Uterus (tissue), 4 donors: Measurements from ENCODE around the gene NCBP3. TPM values are rescaled to one million over a fixed set of nuclear protein-coding genes. Genes with fewer than 3 reads are reported as not detected.

Experiments used
- DNase-seq, 2 donors: peaks; one replicate each; pipeline ENCODE4 v3.0.0-alpha.2; 2019 to 2020
- H3K27ac ChIP-seq, 2 donors: fragments of 200-600 bp; sonication (generic); 1 replicate in 1 of 2; 2 replicates in 1 of 2; pipeline ENCODE4 v1.5.1; 2016 to 2018
- H3K27me3 ChIP-seq, 2 donors: fragments of 200-600 bp; sonication (generic); one replicate each; pipeline ENCODE4 v1.5.1; 2018 to 2019; ENCODE audit warnings: control low read depth in 1 of 2
- H3K36me3 ChIP-seq, 2 donors: fragments of 200-600 bp; sonication (generic); one replicate each; pipeline ENCODE4 v1.5.1; 2019; ENCODE audit warnings: control low read depth in 1 of 2
- H3K4me1 ChIP-seq, 2 donors: fragments of 200-600 bp; sonication (generic); one replicate each; pipeline ENCODE4 v1.5.1; 2018 to 2019; ENCODE audit warnings: control low read depth in 1 of 2
- H3K4me3 ChIP-seq, 2 donors: fragments of 200-600 bp; sonication (generic); 1 replicate in 1 of 2; 2 replicates in 1 of 2; pipeline ENCODE4 v1.5.1; 2018 to 2019; ENCODE audit warnings: mild to moderate bottlenecking in 1 of 2
- H3K9me3 ChIP-seq, 2 donors: fragments of 200-600 bp; sonication (generic); one replicate each; pipeline ENCODE4 v1.5.1; 2019; ENCODE audit warnings: control low read depth in 1 of 2
- CTCF ChIP-seq, 4 experiments: fragments of 200-600 bp in 2 of 4; fragments of 450-650 bp in 2 of 4; sonication (generic) in 2 of 4; IDR thresholded peaks; one replicate each; pipeline ENCODE4 v1.5.1; 2016 to 2019; ENCODE audit warnings: antibody characterized with exemption in 4 of 4, mild to moderate bottlenecking in 2 of 4, moderate library complexity in 1 of 4
- POLR2A ChIP-seq, 2 donors: fragments of 450-650 bp; IDR thresholded peaks; one replicate each; pipeline ENCODE4 v1.6.1; 2016; ENCODE audit warnings: antibody characterized with exemption in 2 of 2, mild to moderate bottlenecking in 1 of 2, moderate library complexity in 1 of 2
- intact Hi-C: fragments of 100-400 bp; cut with DNase I; formaldehyde crosslinking; loops from one replicate; pipeline ENCODE4 v1.15.1; 2023; ENCODE audit warnings: low total_unique reads
- total RNA-seq, 4 donors: library from RNA; depleted of rRNA in 3 of 4; stranded (reverse); fragments of >200 nt in 3 of 4; gene quantifications; one replicate each; pipeline versions ENCODE4 v1.1.0 to v1.2.4, GENCODE V29; 2014 to 2023
- donor health status: DM: yes; HTN: yes; CAD: no.

NCBP3 gene
- total RNA-seq, 4 donors from 2014 or later, result 16.5 to 46.7 (median 30.1) TPM

- DNase-seq, result no peak
- H3K27me3 ChIP-seq, result no peaks in the 10 kb centered on the region
- no peak overlapping the region for H3K27ac ChIP-seq
- H3K4me3 ChIP-seq, result no peak overlapping the region
- H3K4me1 ChIP-seq, result peaks cover 0 to 4% of the 10 kb centered on the region in 2 donors
- H3K36me3 ChIP-seq, result no peaks in the 10 kb centered on the region
- no peaks in the 10 kb centered on the region for H3K9me3 ChIP-seq
- TF ChIP-seq POLR2A (IDR thresholded peaks at IDR 0.05) (no peak), CTCF (IDR thresholded peaks at IDR 0.05) (no peak)
- intact Hi-C loops, result no loop called here
These were observed 36.2 kb upstream of the NCBP3 start for GRCh38 chr17:3882276-3882675.

GRCh38 chr17:3880983-3881382 is 34.9 kb upstream of the NCBP3 start:
- no peaks in the 10 kb centered on the region for H3K4me1 ChIP-seq
- intact Hi-C loops, result no loop called here
- TF ChIP-seq CTCF (IDR thresholded peaks at IDR 0.05) (no peak), POLR2A (IDR thresholded peaks at IDR 0.05) (no peak)
- H3K36me3 ChIP-seq, result no peaks in the 10 kb centered on the region
- no peak for DNase-seq
- no peak overlapping the region for H3K27ac ChIP-seq
- H3K9me3 ChIP-seq, result no peaks in the 10 kb centered on the region
- H3K27me3 ChIP-seq, result no peaks in the 10 kb centered on the region
- no peak overlapping the region for H3K4me3 ChIP-seq

GRCh38 chr17:3879591-3880417 is 33.8 kb upstream of the NCBP3 start:
- Histone ChIP-seq H3K4me1 (no peaks in the 10 kb centered on the region), H3K27me3 (no peaks in the 10 kb centered on the region), H3K9me3 (no peaks in the 10 kb centered on the region), H3K27ac (peak overlapping the region in 1 of 2 donors; percentile 15), H3K4me3 (no peak overlapping the region), H3K36me3 (no peaks in the 10 kb centered on the region)
- TF ChIP-seq POLR2A (IDR thresholded peaks at IDR 0.05), result no peak
- no peak for TF ChIP-seq CTCF (IDR thresholded peaks at IDR 0.05)
- no peak for DNase-seq
- intact Hi-C loops, result no loop called here

- H3K27ac ChIP-seq, result peak overlapping the region in 1 of 2 donors; percentile 15
These were observed 33.1 kb upstream of the NCBP3 start for GRCh38 chr17:3879186-3879585.

More at GRCh38 chr17:3879186-3879585, 33.1 kb upstream of the NCBP3 start:
- no peak for TF ChIP-seq CTCF (IDR thresholded peaks at IDR 0.05)
- no peak for TF ChIP-seq POLR2A (IDR thresholded peaks at IDR 0.05)
- intact Hi-C loops, result no loop called here
- no peaks in the 10 kb centered on the region for H3K36me3 ChIP-seq
- H3K4me3 ChIP-seq, result no peak overlapping the region
- DNase-seq, result no peak
- no peaks in the 10 kb centered on the region for H3K9me3 ChIP-seq
- H3K4me1 ChIP-seq, result no peaks in the 10 kb centered on the region
- no peaks in the 10 kb centered on the region for H3K27me3 ChIP-seq
